H9 (cell line): Measurements from ENCODE around the gene NEDD4L. TPM values are rescaled to one million over a fixed set of nuclear protein-coding genes. Genes with fewer than 3 reads are reported as not detected.

Experiments
- DNase-seq: peaks from one replicate; pipeline ENCODE4 v3.0.0-alpha.2; 2017
- H2AFZ ChIP-seq: one replicate; pipeline ENCODE4 v1.6.1; 2013; ENCODE audit warnings: mild to moderate bottlenecking, low read length, control low read depth, moderate library complexity
- H2AK5ac ChIP-seq: 2 replicates; pipeline ENCODE4 v1.6.1; 2013; ENCODE audit warnings: low read length, control low read depth, mixed read lengths; ENCODE audit not compliant: insufficient read length
- H2BK120ac ChIP-seq: one replicate; pipeline ENCODE4 v1.6.1; 2013; ENCODE audit warnings: low read depth, mild to moderate bottlenecking, low read length, control low read depth, inconsistent platforms; ENCODE audit not compliant: poor library complexity, severe bottlenecking
- H2BK12ac ChIP-seq: 2 replicates; pipeline ENCODE4 v1.6.1; 2013; ENCODE audit warnings: low read length, control low read depth, mixed read lengths, low read depth; ENCODE audit not compliant: insufficient read length
- H2BK15ac ChIP-seq: 2 replicates; pipeline ENCODE4 v1.6.1; 2013; ENCODE audit warnings: low read depth, low read length, control low read depth
- H2BK20ac ChIP-seq: one replicate; pipeline ENCODE4 v1.6.1; 2013; ENCODE audit warnings: low read depth, mild to moderate bottlenecking, low read length, control low read depth, inconsistent platforms; ENCODE audit not compliant: poor library complexity, severe bottlenecking
- H2BK5ac ChIP-seq: 2 replicates; pipeline ENCODE4 v1.6.1; 2013; ENCODE audit warnings: low read length, control low read depth, mixed read lengths; ENCODE audit not compliant: insufficient read length
- H3K14ac ChIP-seq: 2 replicates; pipeline ENCODE4 v1.6.1; 2013; ENCODE audit warnings: low read length, control low read depth; ENCODE audit not compliant: insufficient read depth
- H3K18ac ChIP-seq: 2 replicates; pipeline ENCODE4 v1.6.1; 2013; ENCODE audit warnings: low read depth, mild to moderate bottlenecking, mixed read lengths, low read length, control low read depth; ENCODE audit not compliant: insufficient read length
- H3K23ac ChIP-seq: 2 replicates; pipeline ENCODE4 v1.6.1; 2013; ENCODE audit warnings: low read length, control low read depth, mixed read lengths, low read depth; ENCODE audit not compliant: insufficient read length
- H3K23me2 ChIP-seq: 2 replicates; pipeline ENCODE4 v1.6.1; 2013; ENCODE audit warnings: low read depth, mild to moderate bottlenecking, mixed read lengths, low read length, control low read depth; ENCODE audit not compliant: insufficient read length, poor library complexity, severe bottlenecking
- H3K27ac ChIP-seq: 2 replicates; pipeline ENCODE4 v1.5.1; 2013; ENCODE audit warnings: low read length, control low read depth, mixed read lengths, low read depth; ENCODE audit not compliant: insufficient read length
- H3K27me3 ChIP-seq: 2 replicates; pipeline ENCODE4 v1.6.1; 2013; ENCODE audit warnings: low read length, control low read depth, inconsistent platforms; ENCODE audit not compliant: insufficient read depth
- H3K4ac ChIP-seq: 2 replicates; pipeline ENCODE4 v1.6.1; 2013; ENCODE audit warnings: low read depth, mild to moderate bottlenecking, control low read depth, inconsistent platforms, low read length, moderate library complexity
- H3K4me1 ChIP-seq: 2 replicates; pipeline ENCODE4 v1.6.1; 2013; ENCODE audit warnings: low read length, control low read depth, inconsistent platforms; ENCODE audit not compliant: insufficient read depth
- H3K4me2 ChIP-seq: 2 replicates; pipeline ENCODE4 v1.6.1; 2013; ENCODE audit warnings: low read length, control low read depth, mixed read lengths; ENCODE audit not compliant: insufficient read length, insufficient read depth
- H3K56ac ChIP-seq: 2 replicates; pipeline ENCODE4 v1.6.1; 2013; ENCODE audit warnings: low read depth, mild to moderate bottlenecking, mixed read lengths, low read length, control low read depth; ENCODE audit not compliant: insufficient read length
- H3K79me1 ChIP-seq: 2 replicates; pipeline ENCODE4 v1.6.1; 2013; ENCODE audit warnings: low read depth, mild to moderate bottlenecking, moderate library complexity, low read length, control low read depth, inconsistent platforms; ENCODE audit not compliant: insufficient read depth, poor library complexity, severe bottlenecking
- H3K79me2 ChIP-seq: 2 replicates; pipeline ENCODE4 v1.6.1; 2013; ENCODE audit warnings: low read length, control low read depth, inconsistent platforms; ENCODE audit not compliant: insufficient read depth
- H3K9ac ChIP-seq: 2 replicates; pipeline ENCODE4 v1.6.1; 2013; ENCODE audit warnings: low read length, control low read depth, mixed read lengths; ENCODE audit not compliant: insufficient read length; ENCODE audit errors: extremely low read depth
- H3K9me3 ChIP-seq: one replicate; pipeline ENCODE4 v1.6.1; 2013; ENCODE audit warnings: low read depth, low read length, inconsistent platforms; ENCODE audit not compliant: control insufficient read depth
- H3T11ph ChIP-seq: one replicate; pipeline ENCODE4 v1.6.1; 2013; ENCODE audit warnings: mild to moderate bottlenecking, low read length, control low read depth, inconsistent platforms
- H4K20me1 ChIP-seq: one replicate; pipeline ENCODE4 v1.6.1; 2013; ENCODE audit not compliant: control insufficient read depth, insufficient read length, insufficient read depth
- H4K5ac ChIP-seq: 2 replicates; pipeline ENCODE4 v1.6.1; 2013; ENCODE audit warnings: low read depth, mild to moderate bottlenecking, mixed read lengths, low read length, control low read depth; ENCODE audit not compliant: insufficient read length
- H4K8ac ChIP-seq: replicated peaks from 2 replicates; pipeline ENCODE4 v1.6.1; 2013; ENCODE audit warnings: low read length, control low read depth, mixed read lengths, low read depth; ENCODE audit not compliant: insufficient read length
- H4K91ac ChIP-seq: 2 replicates; pipeline ENCODE4 v1.6.1; 2013; ENCODE audit warnings: low read depth, mild to moderate bottlenecking, moderate library complexity, mixed read lengths, low read length, control low read depth; ENCODE audit not compliant: insufficient read length
- H3K27ac Mint-ChIP-seq, 3 experiments: 2 replicates in 2 of 3; 3 replicates in 1 of 3; pipeline ENCODE4 v1.8.0; 2020 to 2021; ENCODE audit warnings: mixed read lengths in 3 of 3, mild to moderate bottlenecking in 1 of 3, moderate library complexity in 1 of 3
- H3K27me3 Mint-ChIP-seq: 2 replicates; pipeline ENCODE4 v1.8.0; 2021; ENCODE audit warnings: low read depth, mild to moderate bottlenecking, moderate library complexity, mixed read lengths
- H3K36me3 Mint-ChIP-seq, 3 experiments: 2 replicates in 2 of 3; 3 replicates in 1 of 3; pipeline ENCODE4 v1.8.0; 2020 to 2021; ENCODE audit warnings: low read depth in 3 of 3, mixed read lengths in 3 of 3; ENCODE audit not compliant: insufficient read depth in 1 of 3
- H3K4me1 Mint-ChIP-seq, 2 experiments: 2 replicates each; pipeline ENCODE4 v1.8.0; 2020; ENCODE audit warnings: mixed read lengths in 2 of 2
- H3K4me3 Mint-ChIP-seq, 2 experiments: 2 replicates in 1 of 2; 3 replicates in 1 of 2; pipeline ENCODE4 v1.8.0; 2020 to 2021; ENCODE audit warnings: mild to moderate bottlenecking in 2 of 2, mixed read lengths in 2 of 2, moderate library complexity in 1 of 2
- H3K9me3 Mint-ChIP-seq, 2 experiments: 2 replicates in 1 of 2; 3 replicates in 1 of 2; pipeline ENCODE4 v1.8.0; 2020; ENCODE audit warnings: mild to moderate bottlenecking in 2 of 2, mixed read lengths in 2 of 2, moderate library complexity in 1 of 2
- CTCF ChIP-seq: fragments of 200-600 bp; sonication (generic); conservative IDR thresholded peaks from 3 replicates; pipeline ENCODE4 v1.8.0; 2021; ENCODE audit warnings: antibody characterized with exemption, mild to moderate bottlenecking
- WGBS: extraction: QIAGEN DNeasy Blood & Tissue Kit; methylation state at CpG from one replicate; pipeline ENCODE4 v1.1.7; 2013; ENCODE audit warnings: missing lambda C conversion rate, low lambda C conversion rate, mixed read lengths; ENCODE audit not compliant: insufficient read length; ENCODE audit errors: extremely low coverage; 5-methylcytosine and 5-hydroxymethylcytosine counted together
- total RNA-seq: library from RNA; stranded (reverse); gene quantifications from 2 replicates; pipeline ENCODE4 v1.2.1, GENCODE V29; 2021

Gene NEDD4L
- total RNA-seq, 1 experiment from 2014 or later: 76.3 TPM

- 0 out of 7 replicates have a peak overlapping the region, but pooled peaks of 1 of the 3 experiments have one; percentile 40 for H3K27ac Mint-ChIP-seq
- no peak for TF ChIP-seq CTCF
Measured at GRCh38 chr18:57997820-57998219, 46.2 kb upstream of the NEDD4L start.

More at GRCh38 chr18:57997820-57998219, 46.2 kb upstream of the NEDD4L start:
- DNase-seq: no peak
- Histone ChIP-seq H3K56ac (no peak overlapping the region), H3T11ph (no peak overlapping the region), H3K4ac (no peak overlapping the region), H4K5ac (no peak overlapping the region), H2AFZ (no peak overlapping the region), H3K79me1 (no peaks in the 10 kb centered on the region), H3K27ac (no peak overlapping the region), H3K23ac (no peak overlapping the region), H2BK12ac (no peak overlapping the region), H2BK120ac (no peak overlapping the region), H3K18ac (no peak overlapping the region), H3K4me1 (no peaks in the 10 kb centered on the region), H3K9me3 (no peaks in the 10 kb centered on the region), H3K14ac (no peak overlapping the region), H2BK15ac (no peak overlapping the region), H3K9ac (no peak overlapping the region), H2AK5ac (no peak overlapping the region), H2BK5ac (no peak overlapping the region), H4K8ac (no peak overlapping the region), H2BK20ac (no peak overlapping the region), H3K79me2 (no peaks in the 10 kb centered on the region), H4K91ac (no peak overlapping the region), H4K20me1 (no peaks in the 10 kb centered on the region), H3K27me3 (no peaks in the 10 kb centered on the region), H3K4me2 (no peak overlapping the region), H3K23me2 (no peaks in the 10 kb centered on the region)
- H3K4me1 Mint-ChIP-seq: peaks cover 6 to 7% of the 10 kb centered on the region in 2 experiments; a peak in 3 of 4 replicates
- H3K4me3 Mint-ChIP-seq: no peak overlapping the region
- no peaks in the 10 kb centered on the region for H3K36me3 Mint-ChIP-seq
- no peaks in the 10 kb centered on the region for H3K9me3 Mint-ChIP-seq
- H3K27me3 Mint-ChIP-seq: no peaks in the 10 kb centered on the region; the same call in 1 of the 2 replicates
- WGBS: no CpG with 5 or more reads among the region's 2 CpGs
